CD4-positive, alpha-beta T cell (primary cell): Measurements from ENCODE around the gene ANKS1B. TPM values are rescaled to one million over a fixed set of nuclear protein-coding genes. Genes with fewer than 3 reads are reported as not detected.

Source experiments
- ATAC-seq: fragments of 200-7000 bp; cut with Tn5 transposase; one replicate; pipeline ENCODE4 v1.10.0; 2022; ENCODE audit warnings: mild to moderate bottlenecking; ENCODE audit not compliant: poor library complexity
- CTCF ChIA-PET: fragments of 350-600 bp; sonication (Branson Sonifier 250); formaldehyde crosslinking; loops from one replicate; lab custom pipeline; 2021; ENCODE audit warnings: antibody characterized with exemption, inconsistent platforms; lab: Charles Lee
- POLR2A ChIA-PET: fragments of 350-600 bp; sonication (Branson Sonifier 250); formaldehyde crosslinking; loops from one replicate; lab custom pipeline; 2021; ENCODE audit warnings: antibody characterized with exemption, inconsistent platforms; lab: Charles Lee
- DNase-seq, 14 experiments: peaks; one replicate each; pipeline ENCODE4 v3.0.0-alpha.2; 2013 to 2020; ENCODE audit warnings: mixed read lengths in 2 of 14
- H3K27ac ChIP-seq, 2 donors: one replicate each; pipeline versions ENCODE4 v1.5.1 to v1.7.0; 2013; ENCODE audit warnings: low read length in 2 of 2, low read depth in 1 of 2, mild to moderate bottlenecking in 1 of 2
- H3K27me3 ChIP-seq, 2 experiments: 1 replicate in 1 of 2; 2 replicates in 1 of 2; pipeline versions ENCODE4 v1.6.1 to v1.7.0; 2013; ENCODE audit warnings: low read length in 2 of 2, control low read depth in 1 of 2, mild to moderate bottlenecking in 1 of 2, moderate library complexity in 1 of 2; ENCODE audit not compliant: insufficient read depth in 2 of 2, control insufficient read depth in 1 of 2
- H3K36me3 ChIP-seq: one replicate; pipeline ENCODE4 v1.6.1; 2013; ENCODE audit warnings: low read length, control low read depth; ENCODE audit not compliant: insufficient read depth
- H3K4me1 ChIP-seq: one replicate; pipeline ENCODE4 v1.6.1; 2013; ENCODE audit warnings: low read length, control low read depth; ENCODE audit not compliant: insufficient read depth
- H3K4me3 ChIP-seq: one replicate; pipeline ENCODE4 v1.5.1; 2013; ENCODE audit warnings: mild to moderate bottlenecking, low read length, moderate library complexity
- H3K9me3 ChIP-seq, 2 experiments: 1 replicate in 1 of 2; 2 replicates in 1 of 2; pipeline versions ENCODE4 v1.6.1 to v1.7.0; 2013; ENCODE audit warnings: low read length in 2 of 2, mild to moderate bottlenecking in 2 of 2, control low read depth in 1 of 2, moderate library complexity in 1 of 2; ENCODE audit not compliant: control insufficient read depth in 1 of 2, insufficient read depth in 1 of 2
- H3K27ac Mint-ChIP-seq: one replicate; pipeline ENCODE4 v1.8.0; 2020; ENCODE audit warnings: mixed read lengths
- H3K27me3 Mint-ChIP-seq: one replicate; pipeline ENCODE4 v1.8.0; 2021; ENCODE audit warnings: mixed read lengths
- H3K36me3 Mint-ChIP-seq: one replicate; pipeline ENCODE4 v1.8.0; 2021; ENCODE audit warnings: low read depth, mixed read lengths
- H3K4me1 Mint-ChIP-seq: one replicate; pipeline ENCODE4 v1.8.0; 2021; ENCODE audit warnings: low read depth, mixed read lengths
- H3K4me3 Mint-ChIP-seq: one replicate; pipeline ENCODE4 v1.8.0; 2020; ENCODE audit warnings: mild to moderate bottlenecking, mixed read lengths
- H3K9me3 Mint-ChIP-seq: one replicate; pipeline ENCODE4 v1.8.0; 2020; ENCODE audit warnings: mixed read lengths
- CTCF ChIP-seq: fragments of 200-600 bp; IDR thresholded peaks from one replicate; pipeline ENCODE4 v1.8.0; 2022; ENCODE audit warnings: antibody characterized with exemption, mild to moderate bottlenecking
- intact Hi-C, 2 experiments: fragments of 100-400 bp; cut with DNase I in 1 of 2; cut with micrococcal nuclease in 1 of 2; formaldehyde crosslinking; loops; one replicate each; pipeline versions ENCODE4 v1.15.1 to v1.9.0; 2023 to 2025; cut with DNase I, micrococcal nuclease
- total RNA-seq, 174 experiments: library from RNA in 2 of 174; stranded (reverse) in 2 of 174; gene quantifications; one replicate each; pipeline ENCODE4 v1.2.3 and lab custom pipeline; 2021 to 2026

Gene ANKS1B
- total RNA-seq, 2 experiments from 2014 or later: 0.16 to 1.1 TPM

- no peaks in the 10 kb centered on the region for H3K27me3 ChIP-seq
- no peak for TF ChIP-seq CTCF
- ChIA-PET CTCF (interaction anchor here (1.1 kb wide), 1 partner anchor 14 kb away, joined by 4 read pairs; no protein-coding TSS in a partner anchor), POLR2A (no interaction called here)
- H3K4me3 ChIP-seq: no peak overlapping the region
- Mint-ChIP-seq H3K27me3 (no peaks in the 10 kb centered on the region), H3K27ac (no peak overlapping the region), H3K36me3 (no peaks in the 10 kb centered on the region), H3K4me3 (no peak overlapping the region), H3K4me1 (no peaks in the 10 kb centered on the region), H3K9me3 (peaks cover 3% of the 10 kb centered on the region)
- no peaks in the 10 kb centered on the region for H3K4me1 ChIP-seq
- intact Hi-C loops: no loop called here
- H3K36me3 ChIP-seq: no peaks in the 10 kb centered on the region
- no peaks in the 10 kb centered on the region for H3K9me3 ChIP-seq
- no peak for ATAC-seq
- H3K27ac ChIP-seq: no peak overlapping the region
- no peak for DNase-seq
These were observed 74.4 kb downstream of the ANKS1B start for GRCh38 chr12:99910342-99910741.

GRCh38 chr12:99906786-99907579 is 77.8 kb downstream of the ANKS1B start:
- Mint-ChIP-seq H3K4me1 (no peaks in the 10 kb centered on the region), H3K4me3 (no peak overlapping the region), H3K27ac (no peak overlapping the region), H3K36me3 (no peaks in the 10 kb centered on the region), H3K9me3 (no peaks in the 10 kb centered on the region), H3K27me3 (no peaks in the 10 kb centered on the region)
- intact Hi-C loops: no loop called here
- Histone ChIP-seq H3K9me3 (no peaks in the 10 kb centered on the region), H3K27ac (no peak overlapping the region), H3K4me3 (no peak overlapping the region), H3K36me3 (no peaks in the 10 kb centered on the region), H3K27me3 (no peaks in the 10 kb centered on the region), H3K4me1 (no peaks in the 10 kb centered on the region)
- DNase-seq: no peak
- ChIA-PET POLR2A (no interaction called here), CTCF (no interaction called here)
- no peak for ATAC-seq
- TF ChIP-seq CTCF: no peak

GRCh38 chr12:99901181-99901580 is 83.6 kb downstream of the ANKS1B start:
- Mint-ChIP-seq H3K4me3 (no peak overlapping the region), H3K27me3 (no peaks in the 10 kb centered on the region), H3K27ac (no peak overlapping the region), H3K9me3 (no peaks in the 10 kb centered on the region), H3K36me3 (no peaks in the 10 kb centered on the region), H3K4me1 (no peaks in the 10 kb centered on the region)
- ChIA-PET CTCF (no interaction called here), POLR2A (no interaction called here)
- TF ChIP-seq CTCF: no peak
- no peak for DNase-seq
- H3K27me3 ChIP-seq: no peaks in the 10 kb centered on the region
- H3K27ac ChIP-seq: no peak overlapping the region
- intact Hi-C loops: no loop called here
- H3K4me1 ChIP-seq: no peaks in the 10 kb centered on the region
- H3K9me3 ChIP-seq: no peaks in the 10 kb centered on the region
- no peaks in the 10 kb centered on the region for H3K36me3 ChIP-seq
- H3K4me3 ChIP-seq: no peak overlapping the region
- no peak for ATAC-seq
